Endometrial microvascular endothelial cells (primary cell): ENCODE data around the gene COL8A2. TPM values are rescaled to one million over a fixed set of nuclear protein-coding genes. Genes with fewer than 3 reads are reported as not detected.

Experiments used
- in situ Hi-C: cut with HindIII; loops from 2 replicates; pipeline ENCODE4 v1.10.0; 2017; ENCODE audit warnings: low sequenced_read_pairs, low pct_unique_long_range_greater_than_20kb; ENCODE audit errors: inconsistent ontology term
- total RNA-seq: library from RNA; depleted of rRNA; stranded (reverse); fragments of >200 nt; gene quantifications from one replicate; pipeline ENCODE4 v1.2.3, GENCODE V29; 2015; ENCODE audit errors: inconsistent ontology term

Gene COL8A2
- 3.9 TPM for total RNA-seq

GRCh38 chr1:36125129-36125991 lies at the start of gene COL8A2:
Gene COL8A2 (minus strand): TSS chr1:36125222. CDS start chr1:36100242, 24,980 bp downstream.
- in situ Hi-C loops: loop anchor here (25.0 kb wide), 1 partner anchor 162 kb away; no protein-coding TSS in a partner anchor

- in situ Hi-C loops: no loop called here
Measured at GRCh38 chr1:36174713-36175112, 49.7 kb upstream of the COL8A2 start.

DNA sequence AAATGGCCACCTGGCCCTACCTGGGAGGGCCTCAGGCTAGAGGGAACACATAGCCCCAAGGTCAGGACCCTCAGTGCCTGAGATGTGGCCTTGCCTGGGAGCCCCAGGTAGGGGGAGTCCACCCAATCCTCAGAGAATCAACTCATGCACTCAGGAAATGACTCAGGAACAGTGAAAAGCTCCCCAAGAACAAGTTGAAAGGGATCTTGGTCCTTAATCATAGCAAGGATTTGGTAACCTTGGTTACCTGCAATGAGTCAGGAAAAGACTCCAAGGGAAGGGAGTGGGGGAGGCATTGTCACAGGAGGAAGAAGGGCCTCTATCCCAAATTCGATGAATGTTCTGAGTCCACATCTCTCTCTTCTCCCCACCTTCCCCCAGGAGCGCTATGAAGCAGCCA lies 48.0 kb upstream of the COL8A2 start:
- in situ Hi-C loops: no loop called here

DNA sequence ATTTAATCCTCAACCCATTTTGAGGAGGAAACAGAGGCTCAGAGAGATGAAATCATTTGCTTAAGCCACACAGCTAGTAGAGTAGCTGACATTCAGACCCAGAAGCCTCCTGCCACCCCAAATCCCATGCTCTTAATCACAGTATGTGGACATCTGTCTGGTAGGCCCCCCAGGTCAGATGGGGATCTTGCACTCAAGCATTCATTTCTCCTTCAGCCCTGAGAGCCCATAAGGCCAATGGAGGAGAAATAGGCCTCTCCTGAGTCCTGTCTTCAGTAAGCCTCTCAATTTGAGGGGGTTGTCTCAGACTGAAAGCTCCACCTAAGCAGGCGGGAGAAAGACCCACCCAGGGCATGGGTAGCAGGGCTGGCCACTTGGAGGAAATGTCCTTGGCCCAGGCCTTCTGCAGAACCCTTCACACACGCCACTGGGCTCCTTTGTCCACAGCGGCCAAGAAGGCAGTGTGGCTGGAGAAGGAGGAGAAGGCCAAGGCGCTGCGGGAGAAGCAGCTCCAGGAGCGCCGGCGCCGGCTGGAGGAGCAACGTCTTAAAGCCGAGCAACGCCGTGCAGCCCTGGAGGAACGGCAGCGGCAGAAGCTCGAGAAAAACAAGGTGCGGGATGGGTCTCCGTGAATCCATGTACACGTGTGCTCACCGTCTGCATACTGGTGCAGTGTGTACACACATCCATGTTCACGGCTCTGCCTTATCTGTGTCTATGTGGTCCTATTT lies 47.2 kb upstream of the COL8A2 start:
- in situ Hi-C loops: no loop called here

- in situ Hi-C loops: no loop called here
Measured at GRCh38 chr1:36170643-36171412, 45.8 kb upstream of the COL8A2 start.

GRCh38 chr1:36168514-36168913 lies 43.5 kb upstream of the COL8A2 start:
- in situ Hi-C loops: no loop called here

DNA sequence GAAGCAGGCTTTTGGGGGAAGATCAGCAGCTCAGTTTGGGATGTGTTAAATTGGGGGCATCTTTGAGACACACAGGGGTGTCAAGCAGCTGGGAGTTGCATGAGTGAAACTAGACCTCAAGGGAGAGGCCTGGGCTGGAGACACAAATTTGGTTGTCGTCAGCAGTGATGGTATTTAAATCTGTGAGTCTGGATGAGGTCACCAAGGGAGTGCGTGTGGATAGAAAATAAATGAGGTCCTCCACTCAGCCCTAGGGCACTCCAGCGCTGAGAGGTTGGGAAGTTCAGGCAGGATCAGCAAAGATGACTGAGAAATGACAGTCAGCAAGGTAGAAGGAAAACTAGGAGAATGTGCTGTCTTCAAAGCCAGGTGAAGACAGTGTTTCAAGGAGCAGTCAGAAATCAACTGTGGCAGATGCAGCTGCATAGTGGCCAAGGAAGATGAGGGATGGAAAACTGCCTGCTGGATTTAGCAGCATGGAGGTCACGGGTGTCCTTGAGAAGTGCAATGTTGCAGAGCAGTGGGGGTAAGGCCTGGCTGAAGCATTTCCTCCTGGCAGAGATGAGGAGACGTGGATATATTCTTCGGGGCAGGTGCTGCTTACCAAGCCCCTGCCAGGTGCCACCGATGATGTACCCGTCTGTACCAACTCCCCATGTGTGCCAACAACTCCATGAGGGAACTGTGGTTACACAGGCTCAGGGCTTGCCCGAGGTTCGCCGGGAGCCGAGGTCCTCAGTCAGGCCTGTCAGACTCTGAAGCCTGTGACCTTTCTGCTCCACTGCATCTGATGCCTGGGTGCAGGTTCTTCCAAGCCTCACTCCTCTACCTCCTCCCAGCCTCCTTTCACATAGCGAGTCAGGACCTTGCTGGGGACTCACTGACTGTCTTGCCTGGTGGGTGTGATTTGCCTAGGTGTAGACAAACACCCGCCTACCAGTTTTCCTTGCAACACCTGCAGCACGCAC lies 42.2 kb upstream of the COL8A2 start:
- in situ Hi-C loops: no loop called here

- in situ Hi-C loops: no loop called here
Measured at GRCh38 chr1:36166136-36166535, 41.1 kb upstream of the COL8A2 start.

DNA sequence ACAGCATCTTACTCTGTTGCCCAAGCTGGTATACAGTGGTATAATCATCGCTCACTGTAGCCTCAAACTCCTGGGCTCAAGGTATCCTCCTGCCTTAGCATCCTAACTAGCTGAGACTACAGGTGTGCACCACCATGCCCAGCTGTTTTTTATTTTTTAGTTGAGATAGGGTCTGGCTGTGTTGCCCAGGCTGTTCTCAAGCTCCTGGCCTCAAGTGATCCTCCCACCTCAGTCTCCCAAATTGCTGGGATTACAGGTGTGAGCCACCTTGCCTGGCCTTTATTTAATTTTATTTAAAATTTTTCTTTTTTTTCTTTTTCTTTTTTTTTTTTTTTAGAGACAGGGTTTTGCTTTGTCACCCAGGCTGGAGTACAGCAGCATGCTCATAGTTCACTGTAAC lies 40.1 kb upstream of the COL8A2 start:
- in situ Hi-C loops: no loop called here

DNA sequence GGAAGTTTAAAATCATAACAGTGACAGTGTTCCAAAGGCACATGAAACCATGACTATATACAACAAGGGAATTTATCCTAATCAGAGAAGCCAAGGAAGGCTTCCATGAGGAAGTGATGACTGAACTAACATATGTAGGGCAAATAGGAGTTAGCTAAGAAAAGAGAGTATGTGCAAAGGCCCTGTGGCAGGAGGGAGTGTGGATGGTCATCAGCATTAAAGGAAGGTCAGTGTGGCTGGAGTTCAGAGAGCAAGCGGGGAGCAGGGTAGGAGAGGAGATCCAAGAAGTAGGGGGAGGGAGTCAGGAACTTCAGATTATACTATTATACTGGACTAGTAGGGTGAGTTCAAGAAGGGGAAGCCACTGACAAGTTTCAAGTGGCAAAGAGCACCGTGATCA lies 39.3 kb upstream of the COL8A2 start:
- in situ Hi-C loops: no loop called here

GRCh38 chr1:36163426-36163825 lies 38.4 kb upstream of the COL8A2 start:
- in situ Hi-C loops: no loop called here

DNA sequence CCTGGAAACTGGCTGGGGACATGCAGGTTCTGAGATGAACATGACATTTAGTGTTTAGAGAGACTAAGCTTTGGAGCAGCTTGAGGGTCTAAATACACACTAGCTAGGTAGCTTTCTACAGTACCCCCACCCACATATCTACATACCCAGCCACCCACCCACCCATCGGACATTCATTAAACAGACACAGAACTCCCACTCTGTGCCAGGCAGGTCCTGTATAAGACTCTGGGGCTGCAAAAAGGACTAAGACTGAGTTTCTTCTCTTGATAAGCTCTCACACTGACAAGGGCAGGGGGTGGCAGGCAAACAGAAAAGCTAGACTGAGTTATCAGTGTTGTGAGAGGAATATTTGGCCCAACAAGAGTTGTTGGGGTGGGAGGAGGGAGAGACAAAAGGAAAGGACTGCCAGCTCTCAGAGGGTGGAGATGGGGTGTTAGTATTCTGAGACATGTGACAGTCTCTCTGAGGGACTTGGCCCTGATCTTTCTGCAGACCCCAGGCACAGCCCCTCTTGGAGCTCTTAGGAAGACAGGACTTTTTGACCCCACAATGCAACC lies 37.7 kb upstream of the COL8A2 start:
- in situ Hi-C loops: no loop called here

DNA sequence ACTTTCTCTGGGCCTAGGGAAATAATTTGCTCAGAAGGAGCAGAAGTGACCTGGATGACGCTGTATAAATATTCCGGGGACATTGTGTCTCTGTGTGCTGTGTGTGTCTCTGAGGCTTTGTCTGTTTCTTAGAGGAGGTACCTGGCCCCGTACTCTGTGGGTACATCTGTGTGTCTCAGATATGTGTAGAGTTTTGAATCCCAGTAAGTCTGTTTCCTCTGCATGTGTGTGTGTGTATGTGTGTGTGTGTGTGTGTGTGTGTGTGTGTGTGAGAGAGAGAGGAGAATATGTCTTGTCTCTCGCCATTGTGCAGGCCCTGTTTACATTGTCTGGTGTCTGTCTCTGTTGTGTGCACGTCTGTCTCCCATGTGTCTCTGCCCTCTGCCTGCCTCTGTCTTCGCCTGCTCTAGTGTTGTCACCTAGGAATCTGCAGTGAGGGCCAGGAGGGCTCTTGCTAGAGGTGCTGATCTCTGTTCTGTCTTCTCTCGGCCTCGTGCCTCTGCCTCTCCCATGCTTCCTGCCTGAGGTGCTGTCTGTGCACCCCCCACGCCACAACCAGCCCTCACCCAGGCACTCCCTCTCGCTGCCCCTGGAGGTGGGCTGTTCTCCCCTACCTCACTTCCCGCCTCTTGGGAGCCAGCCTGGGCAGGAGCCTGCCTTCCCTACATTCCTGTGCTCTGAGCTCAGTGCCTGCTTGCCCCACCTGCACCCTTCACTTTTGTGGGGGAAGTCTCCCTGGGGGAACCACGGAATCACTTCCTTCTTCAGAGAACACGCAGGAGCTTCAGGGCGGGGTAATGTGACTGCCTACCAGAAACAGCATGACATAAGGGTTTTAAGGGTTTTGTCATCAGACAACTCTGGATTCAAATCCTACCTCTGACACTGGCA lies 36.9 kb upstream of the COL8A2 start:
- in situ Hi-C loops: no loop called here

- in situ Hi-C loops: no loop called here
Measured at GRCh38 chr1:36160949-36161485, 36.0 kb upstream of the COL8A2 start.

GRCh38 chr1:36160388-36160948 lies 35.4 kb upstream of the COL8A2 start:
- in situ Hi-C loops: no loop called here

DNA sequence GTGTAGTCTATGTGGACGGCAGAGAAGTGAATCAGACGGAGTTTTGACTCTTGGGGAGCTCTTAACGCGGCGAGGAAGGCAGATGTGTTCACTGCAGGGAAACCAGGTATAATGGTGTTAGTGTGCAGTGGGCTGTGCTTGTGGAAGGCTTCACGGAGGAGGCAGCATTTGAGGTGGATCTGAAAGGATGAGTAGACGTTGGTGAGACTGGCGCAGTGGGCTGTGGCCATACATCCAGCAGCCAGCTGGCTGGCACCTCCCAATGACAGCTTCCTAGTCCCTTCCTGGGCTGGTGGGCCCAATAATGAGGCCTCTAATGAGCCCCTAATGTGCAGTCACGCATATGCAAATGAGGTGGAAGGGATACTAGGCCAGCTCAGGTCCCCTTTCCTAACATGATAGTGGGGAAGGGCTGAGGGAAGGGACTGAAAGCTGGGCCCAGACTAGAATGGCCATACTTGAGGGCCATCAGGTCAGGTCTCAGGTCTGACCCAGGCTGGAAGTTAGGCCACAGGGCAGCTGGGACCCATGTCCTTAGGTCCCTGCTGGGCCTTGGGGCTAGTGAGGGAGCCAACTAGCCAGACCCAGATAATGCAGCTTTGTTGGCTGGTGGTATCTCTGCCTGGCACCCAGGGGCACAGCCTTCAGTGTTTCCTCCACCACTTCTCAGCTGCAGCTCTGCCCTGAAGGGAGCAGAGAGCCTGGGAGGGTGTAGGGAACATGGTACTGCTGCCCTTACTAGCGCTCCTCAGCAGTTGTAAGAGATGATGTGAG lies 34.8 kb upstream of the COL8A2 start:
- in situ Hi-C loops: no loop called here
